ENCODE data around the gene GPC1. TPM values are rescaled to one million over a fixed set of nuclear protein-coding genes. Genes with fewer than 3 reads are reported as not detected.

Gene GPC1
- total and polyA plus RNA-seq, 11 donors: 131 to 316 (median 193) TPM

DNA sequence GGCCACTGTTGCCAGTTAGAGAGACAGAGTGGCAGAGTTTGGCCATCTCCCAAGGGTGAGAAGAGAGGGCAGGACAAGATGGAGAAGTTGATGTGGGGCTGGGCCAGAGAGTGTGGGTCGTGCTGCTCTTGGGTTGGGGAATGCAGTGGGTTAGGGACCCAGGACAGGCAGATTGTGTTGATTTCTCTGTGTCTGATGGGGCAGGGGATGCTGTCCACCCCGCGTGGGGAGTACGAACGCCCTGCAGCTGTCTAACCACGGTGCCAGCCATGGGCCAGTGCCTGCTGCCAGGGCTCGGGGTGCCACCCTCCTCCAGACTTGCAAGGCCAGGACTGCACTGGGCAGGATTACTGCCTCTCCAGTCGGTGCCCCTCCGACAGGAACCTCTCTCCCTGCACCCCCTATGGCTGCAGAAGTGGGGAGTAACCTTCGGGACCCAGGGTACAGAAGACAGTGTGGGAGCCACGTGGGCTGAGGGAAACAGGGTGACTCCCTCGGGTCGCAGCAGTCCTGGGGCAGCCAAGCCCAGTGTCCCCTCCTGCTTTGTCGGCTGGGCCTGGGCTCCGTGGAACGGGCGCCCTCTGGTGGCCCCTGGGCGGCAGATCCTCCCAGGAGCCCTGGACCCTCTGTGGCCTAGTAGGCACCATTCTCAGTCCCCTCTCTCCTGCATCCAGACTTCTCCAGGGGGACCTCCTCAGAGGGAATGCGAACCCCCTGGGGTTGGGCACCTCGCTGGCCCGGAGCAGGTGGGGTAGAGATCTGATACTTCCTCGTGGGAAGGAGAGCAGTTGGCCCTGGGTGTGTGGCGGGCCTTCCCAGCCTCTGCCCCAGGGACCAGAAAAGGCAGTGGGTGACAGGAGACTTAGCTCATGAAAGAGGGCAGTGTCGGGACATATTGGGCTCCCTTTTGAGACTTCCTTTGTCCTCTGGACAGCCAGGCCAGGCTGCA, 2.7 kb downstream of the GPC1 start:
- peaks cover 0 to 60% (median 25%) of the 10 kb centered on the region in 12 donors for H3K4me1 ChIP-seq
- 20 to 24% (median 21%) methylated on average over 23 to 24 of the region's 24 CpGs for WGBS, 4 donors
- DNase-seq (peak; percentile 69 to 79 (median 73)), ATAC-seq (peak; percentile 58 to 81 (median 67))
- no peaks in the 10 kb centered on the region for H3K36me3 ChIP-seq
- H3K4me3 ChIP-seq: peak overlapping the region in 4 of 12 donors; percentile 3 to 87 (median 64)
- no peaks in the 10 kb centered on the region for H3K9me3 ChIP-seq
- intact Hi-C loops (cut with DNase I): loop anchor here (1.0 to 10.0 kb wide), 11 partner anchors 63 to 289 kb away; no protein-coding TSS in a partner anchor
- peak overlapping the region in 10 of 12 donors; percentile 16 to 97 (median 76) for H3K27ac ChIP-seq
- peaks cover 0 to 32% (median 4%) of the 10 kb centered on the region in 9 donors for H3K27me3 ChIP-seq
- TF ChIP-seq, protein P1, sequence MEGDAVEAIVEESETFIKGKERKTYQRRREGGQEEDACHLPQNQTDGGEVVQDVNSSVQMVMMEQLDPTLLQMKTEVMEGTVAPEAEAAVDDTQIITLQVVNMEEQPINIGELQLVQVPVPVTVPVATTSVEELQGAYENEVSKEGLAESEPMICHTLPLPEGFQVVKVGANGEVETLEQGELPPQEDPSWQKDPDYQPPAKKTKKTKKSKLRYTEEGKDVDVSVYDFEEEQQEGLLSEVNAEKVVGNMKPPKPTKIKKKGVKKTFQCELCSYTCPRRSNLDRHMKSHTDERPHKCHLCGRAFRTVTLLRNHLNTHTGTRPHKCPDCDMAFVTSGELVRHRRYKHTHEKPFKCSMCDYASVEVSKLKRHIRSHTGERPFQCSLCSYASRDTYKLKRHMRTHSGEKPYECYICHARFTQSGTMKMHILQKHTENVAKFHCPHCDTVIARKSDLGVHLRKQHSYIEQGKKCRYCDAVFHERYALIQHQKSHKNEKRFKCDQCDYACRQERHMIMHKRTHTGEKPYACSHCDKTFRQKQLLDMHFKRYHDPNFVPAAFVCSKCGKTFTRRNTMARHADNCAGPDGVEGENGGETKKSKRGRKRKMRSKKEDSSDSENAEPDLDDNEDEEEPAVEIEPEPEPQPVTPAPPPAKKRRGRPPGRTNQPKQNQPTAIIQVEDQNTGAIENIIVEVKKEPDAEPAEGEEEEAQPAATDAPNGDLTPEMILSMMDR (IDR thresholded peaks at IDR 0.05): peak; percentile 90 to 98 (median 93)
- no peak for TF ChIP-seq POLR2A (IDR thresholded peaks at IDR 0.05)

DNA sequence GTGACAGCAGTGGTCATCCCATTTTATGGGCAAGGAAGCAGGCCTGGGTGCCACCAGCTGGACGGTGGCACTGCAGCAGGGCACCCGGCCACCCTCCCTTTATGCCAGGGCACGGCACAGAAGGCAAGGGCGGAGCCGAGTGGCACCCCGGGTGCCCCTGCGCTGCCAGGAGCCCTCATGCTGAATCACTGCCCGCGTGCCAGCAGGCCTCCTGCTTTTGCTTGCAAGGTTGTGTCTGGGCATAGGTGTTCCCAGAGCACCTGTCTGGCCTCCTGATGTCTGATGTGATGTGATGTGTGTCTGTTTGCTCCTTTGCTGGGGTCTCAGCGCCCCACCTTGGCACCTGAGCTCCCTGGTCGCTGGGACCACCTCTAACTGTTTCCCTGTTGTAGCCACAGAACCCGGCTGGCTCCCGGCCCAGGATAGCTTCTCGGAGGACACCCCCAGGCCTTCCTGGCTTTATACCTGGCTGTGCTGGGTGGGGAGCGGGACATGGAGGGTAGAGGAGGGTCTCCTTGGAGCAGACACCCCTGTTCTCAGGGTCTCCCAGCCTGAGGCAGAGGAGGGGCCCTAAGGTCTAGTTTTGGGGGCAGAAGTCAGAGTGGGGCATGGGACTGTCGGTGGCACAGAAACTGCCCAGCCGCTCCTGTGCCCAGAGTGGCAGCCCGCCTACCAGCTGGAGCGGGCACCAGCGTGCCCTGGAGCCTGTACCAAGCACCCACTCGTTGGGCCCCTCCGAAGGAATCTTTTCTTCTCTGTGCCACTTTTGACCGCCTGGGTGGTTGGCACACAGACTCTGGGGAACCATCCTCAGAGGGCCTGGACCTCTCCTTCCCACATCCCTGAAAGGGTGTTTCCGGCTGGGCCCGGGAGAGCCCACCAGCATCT, 3.6 kb downstream of the GPC1 start:
- H3K4me1 ChIP-seq: peaks cover 0 to 68% (median 31%) of the 10 kb centered on the region in 12 donors
- TF ChIP-seq, protein P1 (IDR thresholded peaks at IDR 0.05): no peak
- no peak for TF ChIP-seq POLR2A (IDR thresholded peaks at IDR 0.05)
- 68 to 78% (median 75%) methylated on average over 14 to 25 of the region's 25 CpGs for WGBS, 4 donors
- H3K4me3 ChIP-seq: no peak overlapping the region
- H3K27me3 ChIP-seq: peaks cover 0 to 30% (median 4%) of the 10 kb centered on the region in 9 donors
- no peaks in the 10 kb centered on the region for H3K36me3 ChIP-seq
- peak overlapping the region in 10 of 12 donors; percentile 16 to 97 (median 60) for H3K27ac ChIP-seq
- intact Hi-C loops (cut with DNase I): loop anchor here (1.0 to 10.0 kb wide), 9 partner anchors 64 to 290 kb away; no protein-coding TSS in a partner anchor
- H3K9me3 ChIP-seq: no peaks in the 10 kb centered on the region
- peak in 3 of 4 donors; percentile 4 to 52 (median 9) for ATAC-seq
- peak in 3 of 5 donors; percentile 52 to 79 (median 73) for DNase-seq

DNA sequence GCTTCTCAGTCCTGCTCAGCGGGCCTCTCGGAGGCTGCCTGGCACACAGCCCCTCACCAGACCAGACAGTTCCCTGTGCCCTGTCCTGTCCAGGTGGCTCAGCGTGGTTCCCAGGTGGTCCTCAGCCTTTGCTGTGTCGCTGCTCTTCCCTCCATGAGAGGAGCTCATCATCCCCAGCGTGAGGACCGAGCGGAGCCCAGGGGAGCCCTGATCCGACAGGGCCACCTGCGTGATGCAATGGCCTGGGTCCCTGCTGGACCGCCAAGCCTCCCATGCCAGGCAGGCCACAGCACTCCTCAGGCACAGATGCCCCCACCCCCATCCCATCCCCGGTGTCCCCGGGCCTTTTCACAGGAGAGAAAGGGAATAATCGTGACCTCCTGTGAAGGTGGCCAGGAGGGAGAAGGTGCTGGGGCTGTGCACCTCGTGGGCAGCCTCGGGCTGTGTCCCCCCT, 4.3 kb downstream of the GPC1 start:
- no peak for TF ChIP-seq POLR2A (IDR thresholded peaks at IDR 0.05)
- TF ChIP-seq, protein P1 (IDR thresholded peaks at IDR 0.05): no peak
- H3K4me1 ChIP-seq: peaks cover 0 to 66% (median 30%) of the 10 kb centered on the region in 12 donors
- no peak for ATAC-seq

More for the DNA sequence above, 4.3 kb downstream of the GPC1 start:
- Histone ChIP-seq H3K9me3 (no peaks in the 10 kb centered on the region), H3K27ac (peak overlapping the region in 3 of 12 donors; percentile 91 to 97 (median 93)), H3K36me3 (no peaks in the 10 kb centered on the region), H3K27me3 (peaks cover 0 to 25% (median 4%) of the 10 kb centered on the region in 9 donors), H3K4me3 (no peak overlapping the region)
- WGBS, 4 donors: 78 to 89% (median 84%) methylated on average over 10 to 15 of the region's 15 CpGs
- intact Hi-C loops (cut with DNase I): loop anchor here in 8 of 10 donors (2.0 to 10.0 kb wide), 8 partner anchors 65 to 291 kb away; no protein-coding TSS in a partner anchor
- DNase-seq: peak in 2 of 5 donors; percentile 21 to 23

Data from heart left ventricle (tissue), 16 donors.